ENCODE data around the gene ZNF793. TPM values are rescaled to one million over a fixed set of nuclear protein-coding genes. Genes with fewer than 3 reads are reported as not detected.

ZNF793 gene
- total RNA-seq: 10.6 TPM

- peak; percentile 84 for DNase-seq (ENCODE audit: low spot score)
- peak; percentile 94 for ATAC-seq
- intact Hi-C loops (cut with DNase I): no loop called here
Measured at GRCh38 chr19:37506387-37507166, at the start of gene ZNF793. Gene ZNF793 (plus strand): TSS chr19:37506939. CDS start chr19:37523440, 16,501 bp downstream.

GRCh38 chr19:37466277-37466797 is 40.4 kb upstream of the ZNF793 start:
- intact Hi-C loops (cut with DNase I): no loop called here
- DNase-seq (ENCODE audit: low spot score): no peak
- no peak for ATAC-seq

- DNase-seq (ENCODE audit: low spot score): peak; percentile 91
Measured at GRCh38 chr19:37466798-37467607, 39.7 kb upstream of the ZNF793 start, which contains the start of gene ZNF569. Gene ZNF569 (minus strand): TSS chr19:37467444. CDS start chr19:37444921, 22,523 bp downstream.

GRCh38 chr19:37467608-37468090 is 39.1 kb upstream of the ZNF793 start:
- intact Hi-C loops (cut with DNase I): no loop called here
- no peak for ATAC-seq
- no peak for DNase-seq (ENCODE audit: low spot score)

More at GRCh38 chr19:37466798-37467607, 39.7 kb upstream of the ZNF793 start, which contains the start of gene ZNF569:
- ATAC-seq: peak; percentile 90
- intact Hi-C loops (cut with DNase I): no loop called here

- intact Hi-C loops (cut with DNase I): no loop called here
- DNase-seq (ENCODE audit: low spot score) (peak; percentile 92), ATAC-seq (peak; percentile 93)
Measured at GRCh38 chr19:37468961-37469777, 37.6 kb upstream of the ZNF793 start, which contains the start of gene ZNF570. Gene ZNF570 (plus strand): TSS chr19:37469356. CDS start chr19:37470355, 999 bp downstream.

GRCh38 chr19:37470216-37470615 is 36.5 kb upstream of the ZNF793 start:
- ATAC-seq: no peak
- DNase-seq (ENCODE audit: low spot score): no peak
- intact Hi-C loops (cut with DNase I): no loop called here

GRCh38 chr19:37472165-37472564 is 34.6 kb upstream of the ZNF793 start:
- DNase-seq (ENCODE audit: low spot score) (no peak), ATAC-seq (no peak)
- intact Hi-C loops (cut with DNase I): no loop called here

- ATAC-seq: no peak
- DNase-seq (ENCODE audit: low spot score): no peak
- intact Hi-C loops (cut with DNase I): no loop called here
Measured at GRCh38 chr19:37484406-37485168, 22.2 kb upstream of the ZNF793 start.

- intact Hi-C loops (cut with DNase I): no loop called here
- no peak for ATAC-seq
- no peak for DNase-seq (ENCODE audit: low spot score)
Measured at GRCh38 chr19:37492213-37492612, 14.5 kb upstream of the ZNF793 start.

- ATAC-seq (peak; percentile 35), DNase-seq (ENCODE audit: low spot score) (no peak)
- intact Hi-C loops (cut with DNase I): no loop called here
Measured at GRCh38 chr19:37505958-37506386, 767 bp upstream of the ZNF793 start.

GRCh38 chr19:37507167-37507464 is 377 bp downstream of the ZNF793 start:
- no peak for DNase-seq (ENCODE audit: low spot score)
- no peak for ATAC-seq
- intact Hi-C loops (cut with DNase I): no loop called here

- ATAC-seq (no peak), DNase-seq (ENCODE audit: low spot score) (no peak)
- intact Hi-C loops (cut with DNase I): no loop called here
Measured at GRCh38 chr19:37511186-37511585, 4.4 kb downstream of the ZNF793 start.

- no peak for DNase-seq (ENCODE audit: low spot score)
- intact Hi-C loops (cut with DNase I): no loop called here
- no peak for ATAC-seq
Measured at GRCh38 chr19:37511821-37512220, 5.1 kb downstream of the ZNF793 start.

- ATAC-seq (no peak), DNase-seq (ENCODE audit: low spot score) (no peak)
- intact Hi-C loops (cut with DNase I): no loop called here
Measured at GRCh38 chr19:37513397-37513796, 6.7 kb downstream of the ZNF793 start.

- ATAC-seq: no peak
- intact Hi-C loops (cut with DNase I): no loop called here
- no peak for DNase-seq (ENCODE audit: low spot score)
Measured at GRCh38 chr19:37519890-37520289, 13.2 kb downstream of the ZNF793 start.

GRCh38 chr19:37537391-37537947 is 30.7 kb downstream of the ZNF793 start:
- ATAC-seq: no peak
- no peak for DNase-seq (ENCODE audit: low spot score)
- intact Hi-C loops (cut with DNase I): no loop called here

GRCh38 chr19:37551129-37551993 is 44.6 kb downstream of the ZNF793 start:
- DNase-seq (ENCODE audit: low spot score) (no peak), ATAC-seq (no peak)
- intact Hi-C loops (cut with DNase I): no loop called here
